Measurements from ENCODE around the gene ABAT. TPM values are rescaled to one million over a fixed set of nuclear protein-coding genes. Genes with fewer than 3 reads are reported as not detected.
"Not testable (repeated sequence)": the region's sequence is repeated elsewhere in the genome, so short reads cannot be mapped to it uniquely, and the experiment has no call there.

ABAT gene
- total and polyA plus RNA-seq, 9 donors: 9.9 to 25.8 (median 22.2) TPM

GRCh38 chr16:8694795-8695728 lies 20.6 kb downstream of the ABAT start:
- Histone ChIP-seq H3K9me3 (replicated peaks; ENCODE audit: control insufficient read depth, low read depth, low read length) (peaks cover 4% of the 10 kb centered on the region), H3K36me3 (ENCODE audit: control insufficient read depth, insufficient read depth, low read length) (peaks cover 1% of the 10 kb centered on the region), H3K4me3 (ENCODE audit: low read length) (no peak overlapping the region), H3K27me3 (ENCODE audit: control insufficient read depth, insufficient read depth, low read length) (no peaks in the 10 kb centered on the region), H3K4me1 (ENCODE audit: control insufficient read depth, insufficient read depth, low read length) (peaks cover 16% of the 10 kb centered on the region), H3K27ac (ENCODE audit: low read length) (no peak overlapping the region)
- 45% methylated on average over 11 of the region's 18 CpGs for WGBS (ENCODE audit: insufficient coverage)
- no peak for DNase-seq

GRCh38 chr16:8696880-8697279 lies 22.5 kb downstream of the ABAT start:
- no peak overlapping the region for H3K4me3 ChIP-seq (ENCODE audit: low read length)
- no peaks in the 10 kb centered on the region for H3K9me3 ChIP-seq (replicated peaks; ENCODE audit: control insufficient read depth, low read depth, low read length)
- DNase-seq: no peak
- H3K27me3 ChIP-seq (ENCODE audit: control insufficient read depth, insufficient read depth, low read length): no peaks in the 10 kb centered on the region
- no peaks in the 10 kb centered on the region for H3K36me3 ChIP-seq (ENCODE audit: control insufficient read depth, insufficient read depth, low read length)
- peaks cover 16% of the 10 kb centered on the region for H3K4me1 ChIP-seq (ENCODE audit: control insufficient read depth, insufficient read depth, low read length)
- no peak overlapping the region for H3K27ac ChIP-seq (ENCODE audit: low read length)
- WGBS (ENCODE audit: insufficient coverage): 76% methylated on average over 12 of the region's 12 CpGs

GRCh38 chr16:8697965-8698364 lies 23.5 kb downstream of the ABAT start:
- H3K27me3 ChIP-seq (ENCODE audit: control insufficient read depth, insufficient read depth, low read length): no peaks in the 10 kb centered on the region

GRCh38 chr16:8703693-8704092 lies 29.3 kb downstream of the ABAT start:
- Histone ChIP-seq H3K27ac (ENCODE audit: low read length) (no peak overlapping the region), H3K9me3 (replicated peaks; ENCODE audit: control insufficient read depth, low read depth, low read length) (no peaks in the 10 kb centered on the region), H3K36me3 (ENCODE audit: control insufficient read depth, insufficient read depth, low read length) (no peaks in the 10 kb centered on the region), H3K4me3 (ENCODE audit: low read length) (no peak overlapping the region), H3K4me1 (ENCODE audit: control insufficient read depth, insufficient read depth, low read length) (no peaks in the 10 kb centered on the region), H3K27me3 (ENCODE audit: control insufficient read depth, insufficient read depth, low read length) (no peaks in the 10 kb centered on the region)
- DNase-seq: no peak
- 25% methylated on average over 1 of the region's 2 CpGs for WGBS (ENCODE audit: insufficient coverage)

More at GRCh38 chr16:8697965-8698364, 23.5 kb downstream of the ABAT start:
- no peak overlapping the region for H3K4me3 ChIP-seq (ENCODE audit: low read length)
- H3K27ac ChIP-seq (ENCODE audit: low read length): no peak overlapping the region
- peaks cover 16% of the 10 kb centered on the region for H3K4me1 ChIP-seq (ENCODE audit: control insufficient read depth, insufficient read depth, low read length)
- no peaks in the 10 kb centered on the region for H3K9me3 ChIP-seq (replicated peaks; ENCODE audit: control insufficient read depth, low read depth, low read length)
- WGBS (ENCODE audit: insufficient coverage): no CpG with 5 or more reads among the region's 3 CpGs
- no peaks in the 10 kb centered on the region for H3K36me3 ChIP-seq (ENCODE audit: control insufficient read depth, insufficient read depth, low read length)
- no peak for DNase-seq

DNA sequence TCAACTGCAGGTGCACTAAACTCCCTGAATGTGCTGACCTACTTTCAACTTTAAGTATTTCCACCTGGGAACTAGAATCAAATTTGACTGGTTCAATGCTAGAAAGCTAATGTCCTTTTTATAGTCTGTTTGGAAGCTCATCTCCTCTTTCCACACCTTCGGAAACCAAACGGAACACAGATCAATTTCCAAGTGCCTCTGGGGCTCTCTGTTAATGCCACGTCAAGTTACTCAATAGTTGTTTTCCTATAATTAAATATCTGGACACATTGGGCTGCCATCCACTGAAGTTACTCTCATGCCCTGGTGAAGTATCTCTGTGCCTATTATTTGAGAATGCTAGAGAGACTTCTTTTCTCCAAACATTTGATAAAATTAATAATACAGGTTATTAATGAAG lies 29.7 kb downstream of the ABAT start:
- no peaks in the 10 kb centered on the region for H3K27me3 ChIP-seq (ENCODE audit: control insufficient read depth, insufficient read depth, low read length)
- DNase-seq: no peak
- no peak overlapping the region for H3K27ac ChIP-seq (ENCODE audit: low read length)
- H3K9me3 ChIP-seq (replicated peaks; ENCODE audit: control insufficient read depth, low read depth, low read length): no peaks in the 10 kb centered on the region
- WGBS (ENCODE audit: insufficient coverage): no CpG with 5 or more reads among the region's 3 CpGs
- no peaks in the 10 kb centered on the region for H3K4me1 ChIP-seq (ENCODE audit: control insufficient read depth, insufficient read depth, low read length)
- no peak overlapping the region for H3K4me3 ChIP-seq (ENCODE audit: low read length)
- no peaks in the 10 kb centered on the region for H3K36me3 ChIP-seq (ENCODE audit: control insufficient read depth, insufficient read depth, low read length)

GRCh38 chr16:8705100-8705822 lies 30.8 kb downstream of the ABAT start:
- WGBS (ENCODE audit: insufficient coverage): no CpG with 5 or more reads among the region's 4 CpGs
- not testable (repeated sequence) for H3K4me3 ChIP-seq (ENCODE audit: low read length); H3K27ac ChIP-seq (ENCODE audit: low read length); H3K36me3 ChIP-seq (ENCODE audit: control insufficient read depth, insufficient read depth, low read length); H3K27me3 ChIP-seq (ENCODE audit: control insufficient read depth, insufficient read depth, low read length); DNase-seq; H3K4me1 ChIP-seq (ENCODE audit: control insufficient read depth, insufficient read depth, low read length); H3K9me3 ChIP-seq (replicated peaks; ENCODE audit: control insufficient read depth, low read depth, low read length)

- no peak for DNase-seq
- H3K27ac ChIP-seq (ENCODE audit: low read length): no peak overlapping the region
- no peaks in the 10 kb centered on the region for H3K36me3 ChIP-seq (ENCODE audit: control insufficient read depth, insufficient read depth, low read length)
- H3K27me3 ChIP-seq (ENCODE audit: control insufficient read depth, insufficient read depth, low read length): no peaks in the 10 kb centered on the region
- no peaks in the 10 kb centered on the region for H3K9me3 ChIP-seq (replicated peaks; ENCODE audit: control insufficient read depth, low read depth, low read length)
- H3K4me3 ChIP-seq (ENCODE audit: low read length): no peak overlapping the region
- H3K4me1 ChIP-seq (ENCODE audit: control insufficient read depth, insufficient read depth, low read length): peaks cover 6% of the 10 kb centered on the region
- WGBS (ENCODE audit: insufficient coverage): 50% methylated on average over 2 of the region's 4 CpGs
Observed at GRCh38 chr16:8708536-8708935, 34.1 kb downstream of the ABAT start.

DNA sequence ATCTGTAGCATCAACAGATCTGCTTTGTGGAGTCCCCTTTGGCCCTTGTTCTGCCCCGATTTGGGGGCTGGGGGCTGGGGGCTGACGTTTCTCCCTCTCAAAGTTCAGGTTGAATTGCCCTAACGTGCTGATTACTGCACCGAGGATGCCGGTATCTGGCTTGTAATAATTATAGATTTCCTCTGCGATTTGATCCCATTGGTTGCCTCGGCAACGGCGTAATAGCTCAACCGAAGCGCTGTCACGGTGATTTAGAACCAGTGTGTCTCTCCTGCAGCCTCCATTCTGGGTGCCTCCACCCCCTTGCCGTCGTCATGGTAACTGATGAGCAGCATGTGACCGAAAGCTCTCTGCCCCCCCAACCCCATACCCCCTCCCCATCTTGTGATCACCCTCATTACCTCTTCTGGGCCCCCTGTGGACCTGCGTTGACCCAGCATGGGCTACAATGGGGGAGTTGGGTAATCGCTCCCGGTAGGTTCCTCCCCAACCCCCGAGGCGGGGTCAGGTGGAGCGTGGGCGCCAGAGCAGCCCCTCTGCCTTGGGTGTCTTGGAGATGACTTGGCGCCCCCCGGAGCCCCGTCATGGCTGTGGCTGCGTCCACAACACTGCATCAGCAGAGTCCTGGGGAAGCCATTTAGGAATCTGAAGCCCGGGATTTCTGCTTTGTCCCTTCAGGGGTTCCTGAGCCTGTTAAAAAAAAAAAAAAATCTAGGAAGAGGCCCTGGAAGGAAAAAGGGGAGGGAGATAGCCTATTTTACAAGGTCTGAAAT lies 38.4 kb downstream of the ABAT start:
- peak; percentile 65 for DNase-seq
- WGBS (ENCODE audit: insufficient coverage): 4% methylated on average over 23 of the region's 27 CpGs

DNA sequence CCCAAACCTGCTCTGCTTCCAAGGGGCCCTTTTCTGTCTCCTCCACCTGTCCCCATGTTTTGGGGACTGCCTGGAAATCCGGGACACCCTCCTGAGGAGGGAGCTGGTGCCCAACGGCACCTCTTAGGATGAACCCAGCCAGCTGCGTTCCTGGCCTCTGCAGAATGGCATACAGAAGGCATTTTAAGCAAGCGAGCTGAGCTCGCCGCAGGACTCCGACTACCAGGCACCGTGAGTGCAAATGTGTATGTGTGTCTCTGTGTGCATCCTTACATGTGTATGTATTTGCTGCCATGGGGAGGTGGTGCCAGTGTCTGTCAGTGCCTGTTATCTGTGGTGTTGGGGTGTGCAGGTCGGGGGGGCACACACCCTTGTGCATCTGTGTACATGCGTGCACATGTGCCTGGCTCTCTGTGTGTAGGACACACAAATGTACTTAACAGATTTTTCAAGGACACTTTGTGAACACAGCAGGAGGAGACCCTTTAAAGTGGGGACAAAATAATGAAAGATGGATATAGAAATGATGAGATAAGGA lies 39.3 kb downstream of the ABAT start:
- Histone ChIP-seq H3K4me1 (ENCODE audit: control insufficient read depth, insufficient read depth, low read length) (peaks cover 19% of the 10 kb centered on the region), H3K36me3 (ENCODE audit: control insufficient read depth, insufficient read depth, low read length) (no peaks in the 10 kb centered on the region), H3K4me3 (ENCODE audit: low read length) (no peak overlapping the region), H3K27me3 (ENCODE audit: control insufficient read depth, insufficient read depth, low read length) (no peaks in the 10 kb centered on the region), H3K27ac (ENCODE audit: low read length) (no peak overlapping the region), H3K9me3 (replicated peaks; ENCODE audit: control insufficient read depth, low read depth, low read length) (peaks cover 6% of the 10 kb centered on the region)
- WGBS (ENCODE audit: insufficient coverage): 36% methylated on average over 4 of the region's 10 CpGs
- no peak for DNase-seq

More for the DNA sequence above, 38.4 kb downstream of the ABAT start:
- peaks cover 5% of the 10 kb centered on the region for H3K9me3 ChIP-seq (replicated peaks; ENCODE audit: control insufficient read depth, low read depth, low read length)
- H3K27me3 ChIP-seq (ENCODE audit: control insufficient read depth, insufficient read depth, low read length): no peaks in the 10 kb centered on the region
- peaks cover 11% of the 10 kb centered on the region for H3K4me1 ChIP-seq (ENCODE audit: control insufficient read depth, insufficient read depth, low read length)
- H3K4me3 ChIP-seq (ENCODE audit: low read length): peak overlapping the region; percentile 6
- no peaks in the 10 kb centered on the region for H3K36me3 ChIP-seq (ENCODE audit: control insufficient read depth, insufficient read depth, low read length)
- peak overlapping the region; percentile 51 for H3K27ac ChIP-seq (ENCODE audit: low read length)

All from muscle of leg (tissue), 11 donors.